Erythroblast (primary cell): ENCODE data around the gene USP12.
"Not testable (repeated sequence)": the region's sequence is repeated elsewhere in the genome, so short reads cannot be mapped to it uniquely, and the experiment has no call there.

Source experiments
- DNase-seq, 2 experiments: peaks; one replicate each; lab custom pipeline; 2025; lab: John Stamatoyannopoulos, UW
- GATA1 ChIP-seq: IDR thresholded peaks from 2 replicates; pipeline ENCODE4 v1.6.1; 2011; ENCODE audit warnings: low read depth, mild to moderate bottlenecking, control low read depth, low read length, moderate library complexity
- POLR2A ChIP-seq: IDR thresholded peaks from 2 replicates; pipeline ENCODE4 v1.6.1; 2011; ENCODE audit warnings: mild to moderate bottlenecking, low read length

Gene USP12

GRCh38 chr13:27130979-27131623 lies 40.5 kb downstream of the USP12 start:
- DNase-seq = no peak
- TF ChIP-seq GATA1 (no peak), POLR2A (no peak)

DNA sequence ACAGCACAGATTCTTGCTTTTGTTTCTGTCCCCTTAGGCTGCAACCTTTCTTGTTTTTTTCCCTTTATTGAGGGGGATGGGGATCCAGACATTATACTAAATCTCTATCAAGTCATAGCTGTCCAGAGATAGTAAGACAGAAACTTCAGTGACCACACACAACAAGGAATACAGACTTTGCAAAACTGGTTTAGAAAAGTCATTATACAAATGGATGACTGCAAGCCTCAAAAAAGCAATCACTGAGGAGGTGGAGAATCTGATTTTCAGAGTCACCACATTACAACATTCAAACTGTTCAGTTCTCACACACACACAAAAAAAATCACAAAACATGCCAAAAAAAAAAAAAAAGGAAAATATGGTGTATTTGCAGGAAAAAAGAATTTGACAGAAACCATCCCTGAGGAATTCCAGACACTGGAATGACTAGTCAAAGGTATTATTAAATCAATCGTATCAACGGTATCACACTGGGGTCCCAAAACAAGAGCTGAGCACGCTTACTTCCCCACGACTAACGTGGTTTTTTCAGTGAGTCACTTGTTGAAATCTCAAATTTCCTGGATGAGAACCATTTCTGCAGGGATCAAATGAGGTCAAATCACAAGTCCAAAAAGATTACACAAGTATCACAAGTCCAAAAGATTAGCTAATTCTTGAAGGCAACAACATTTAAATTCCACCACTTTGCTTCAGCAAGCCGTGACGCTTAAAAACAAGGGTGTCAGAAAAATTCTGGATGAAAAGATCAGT lies 41.2 kb downstream of the USP12 start:
- DNase-seq = peak; percentile 16 to 21

GRCh38 chr13:27128825-27129627 lies 42.6 kb downstream of the USP12 start:
- TF ChIP-seq GATA1 (no peak), POLR2A (no peak)
- DNase-seq = no peak

More for the DNA sequence above, 41.2 kb downstream of the USP12 start:
- TF ChIP-seq POLR2A (no peak), GATA1 (no peak)

DNA sequence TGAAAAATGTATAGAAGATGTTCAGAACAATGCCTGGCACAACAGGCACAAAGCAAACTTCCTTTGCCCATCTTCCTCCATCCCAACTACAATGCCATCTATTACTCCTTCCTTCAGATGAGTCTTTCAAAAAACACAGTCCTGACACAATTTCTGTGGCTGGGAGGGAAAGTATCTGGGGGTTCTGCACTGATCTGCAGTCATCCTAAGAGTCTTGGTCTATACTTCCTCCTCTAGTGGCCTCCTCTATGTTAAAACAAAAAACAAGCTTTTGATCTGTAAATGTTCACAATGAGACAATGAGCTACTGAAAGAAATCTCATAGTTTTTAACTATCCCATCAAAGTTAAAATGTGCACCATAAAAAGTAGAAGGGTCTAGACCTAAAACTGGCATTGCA lies 44.8 kb downstream of the USP12 start:
- DNase-seq = no peak
- TF ChIP-seq POLR2A (no peak), GATA1 (no peak)

DNA sequence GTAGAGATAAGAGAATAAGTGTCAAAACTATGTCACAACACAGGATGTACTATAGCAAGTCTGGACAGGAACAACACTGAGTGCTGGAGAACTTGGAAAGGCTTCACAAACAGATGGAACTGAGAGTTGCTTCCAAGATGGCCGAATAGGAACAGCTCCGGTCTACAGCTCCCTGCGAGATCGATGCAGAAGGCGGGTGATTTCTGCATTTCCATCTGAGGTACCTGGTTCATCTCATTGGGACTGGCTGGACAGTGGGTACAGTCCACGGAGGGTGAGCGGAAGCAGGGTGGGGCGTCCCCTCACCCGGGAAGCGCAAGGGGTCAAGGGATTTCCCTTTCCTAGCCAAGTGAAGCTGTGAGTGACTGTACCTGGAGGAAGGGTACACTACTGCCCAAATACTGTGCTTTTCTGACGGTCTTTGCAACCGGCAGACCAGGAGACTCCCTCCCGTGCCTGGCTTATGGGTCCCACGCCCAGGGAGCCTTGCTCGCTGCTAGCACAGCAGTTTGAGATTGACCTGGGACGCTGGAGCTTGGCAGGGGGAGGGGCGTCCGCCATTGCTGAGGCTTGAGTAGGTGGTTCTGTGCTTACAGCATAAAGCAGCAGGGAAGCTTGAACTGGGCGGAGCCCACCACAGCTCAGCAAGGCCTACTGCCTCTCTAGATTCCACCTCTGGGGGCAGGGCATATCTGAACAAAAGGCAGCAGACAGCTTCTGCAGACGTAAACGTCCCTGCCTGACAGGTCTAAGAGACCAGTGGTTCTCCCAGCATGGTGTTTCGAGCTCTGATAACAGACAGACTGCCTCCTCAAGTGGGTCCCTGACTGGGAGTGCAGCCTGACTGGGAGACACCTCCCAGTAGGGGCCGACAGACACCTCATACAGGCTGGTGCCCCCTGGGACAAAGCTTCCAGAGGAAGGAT lies 46.0 kb downstream of the USP12 start:
- DNase-seq = peak; percentile 22 to 80
- TF ChIP-seq POLR2A (no peak), GATA1 (no peak)

GRCh38 chr13:27124571-27124970 lies 47.0 kb downstream of the USP12 start:
- TF ChIP-seq POLR2A = no peak
- TF ChIP-seq GATA1 = no peak
- no peak for DNase-seq

DNA sequence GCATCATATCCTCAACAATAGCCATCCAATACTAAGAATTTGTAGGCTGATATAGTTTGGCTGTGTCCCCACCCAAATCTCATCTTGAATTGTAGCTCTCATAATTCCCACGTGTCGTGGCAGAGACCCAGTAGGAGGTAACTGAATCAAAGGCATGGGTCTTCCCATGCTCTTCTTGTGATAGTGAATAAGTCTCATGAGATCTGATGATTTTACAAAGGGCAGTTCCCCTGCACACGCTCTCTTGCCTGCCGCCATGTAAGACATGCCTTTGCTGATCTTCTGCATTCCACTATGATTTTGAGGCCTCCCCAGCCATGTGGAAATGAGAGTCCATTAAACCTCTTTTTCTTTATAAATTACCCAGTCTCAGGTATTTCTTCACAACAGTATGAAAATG lies 48.2 kb downstream of the USP12 start:
- not testable (repeated sequence) for DNase-seq

- TF ChIP-seq GATA1 = no peak
- no peak for TF ChIP-seq POLR2A
- DNase-seq = peak in 1 of 2 experiments; percentile 6
These were observed 49.6 kb downstream of the USP12 start for GRCh38 chr13:27122036-27122435.

- TF ChIP-seq GATA1 = no peak
- TF ChIP-seq POLR2A = no peak
- DNase-seq = no peak
These were observed 50.8 kb downstream of the USP12 start for GRCh38 chr13:27120811-27121210.

GRCh38 chr13:27120011-27120410 lies 51.6 kb downstream of the USP12 start:
- no peak for DNase-seq
- no peak for TF ChIP-seq GATA1
- no peak for TF ChIP-seq POLR2A

DNA sequence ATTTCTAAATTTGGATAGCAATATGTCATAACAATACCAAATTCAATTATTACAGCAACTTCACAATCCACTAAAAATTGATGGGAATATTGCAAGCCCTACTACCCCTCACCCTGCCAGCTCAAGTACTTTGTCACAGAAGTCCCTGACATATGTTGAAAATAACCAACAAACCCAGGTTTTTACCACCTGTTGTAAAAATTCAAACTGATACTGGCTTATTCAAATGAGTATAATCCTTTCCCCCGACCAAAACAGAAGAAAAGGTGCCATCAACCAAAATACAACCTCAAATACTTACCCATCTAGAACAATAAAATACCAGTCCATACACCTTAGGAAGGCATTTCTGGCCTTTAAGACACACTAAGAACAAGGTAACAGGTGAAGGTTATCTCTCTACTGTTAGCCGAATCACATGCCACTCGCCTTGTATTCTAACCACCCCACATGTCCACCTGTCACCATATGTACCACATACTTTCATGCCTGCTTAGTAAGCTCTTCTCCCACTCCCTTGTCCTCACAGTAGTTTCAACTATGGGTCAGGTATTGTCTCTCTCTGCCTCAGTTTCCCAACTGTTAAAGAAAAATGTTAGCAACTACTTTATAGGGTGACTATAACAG lies 53.1 kb downstream of the USP12 start:
- DNase-seq = no peak
- TF ChIP-seq GATA1 (no peak), POLR2A (no peak)

GRCh38 chr13:27117952-27118351 lies 53.7 kb downstream of the USP12 start:
- no peak for DNase-seq
- TF ChIP-seq POLR2A (no peak), GATA1 (no peak)

- TF ChIP-seq POLR2A (no peak), GATA1 (no peak)
- DNase-seq = no peak
These were observed 54.5 kb downstream of the USP12 start for GRCh38 chr13:27117158-27117557.
